ENCODE results near the gene ADAM19. TPM values are rescaled to one million over a fixed set of nuclear protein-coding genes. Genes with fewer than 3 reads are reported as not detected.
A peak's percentile ranks its signal among the peaks of the same experiment; 100 is the strongest.

ADAM19 gene
- total RNA-seq, 1 experiment from 2014 or later, result 62.9 TPM

GRCh38 chr5:157620776-157621175 is 45.2 kb upstream of the ADAM19 start:
- H3K4me3 ChIP-seq (ENCODE audit: low read depth, low read length), result no peak overlapping the region
- H3K4me3 Mint-ChIP-seq (ENCODE audit: unreplicated experiment), result no peak overlapping the region
- peaks cover 20% of the 10 kb centered on the region for H3K4me1 Mint-ChIP-seq (ENCODE audit: low read depth, unreplicated experiment)
- H3K36me3 ChIP-seq (ENCODE audit: control insufficient read depth, insufficient read depth, low read length), result no peaks in the 10 kb centered on the region
- peaks cover 10% of the 10 kb centered on the region for H3K9me3 Mint-ChIP-seq (ENCODE audit: unreplicated experiment)
- no TSS peak for BruUV-seq (replicated peaks)
- no peaks in the 10 kb centered on the region for H3K27me3 Mint-ChIP-seq (ENCODE audit: insufficient read depth, unreplicated experiment)
- intact Hi-C loops (cut with micrococcal nuclease; ENCODE audit: unreplicated experiment), result loop anchor here (5.0 kb wide), 1 partner anchor 73 kb away; no protein-coding TSS in a partner anchor
- ChIA-PET POLR2A (no interaction called here), CTCF (no interaction called here)
- H3K27ac Mint-ChIP-seq (ENCODE audit: unreplicated experiment), result no peak overlapping the region
- H3K27me3 ChIP-seq (replicated peaks; ENCODE audit: control insufficient read depth, insufficient read depth, low read length), result no peaks in the 10 kb centered on the region
- H3K9me3 ChIP-seq, result no peaks in the 10 kb centered on the region
- DNase-seq, result no peak
- H3K36me3 Mint-ChIP-seq (ENCODE audit: insufficient read depth, unreplicated experiment), result peaks cover 9% of the 10 kb centered on the region
- H3K4me1 ChIP-seq, result peaks cover 12% of the 10 kb centered on the region
- no peak for TF ChIP-seq CTCF (IDR thresholded peaks at IDR 0.05; ENCODE audit: insufficient read depth in 1 of 2, low read depth in 1 of 2, low read length in 1 of 2, severe bottlenecking in 1 of 2, unreplicated experiment in 1 of 2)

GRCh38 chr5:157618191-157618765 is 42.7 kb upstream of the ADAM19 start:
- Mint-ChIP-seq H3K9me3 (ENCODE audit: unreplicated experiment) (peaks cover 10% of the 10 kb centered on the region), H3K27ac (ENCODE audit: unreplicated experiment) (peak overlapping the region; percentile 8), H3K4me3 (ENCODE audit: unreplicated experiment) (no peak overlapping the region), H3K36me3 (ENCODE audit: insufficient read depth, unreplicated experiment) (peaks cover 4% of the 10 kb centered on the region), H3K4me1 (ENCODE audit: low read depth, unreplicated experiment) (peaks cover 9% of the 10 kb centered on the region), H3K27me3 (ENCODE audit: insufficient read depth, unreplicated experiment) (no peaks in the 10 kb centered on the region)
- intact Hi-C loops (cut with micrococcal nuclease; ENCODE audit: unreplicated experiment), result no loop called here
- POLR2A ChIA-PET, result no interaction called here
- Histone ChIP-seq H3K9me3 (no peaks in the 10 kb centered on the region), H3K4me1 (peaks cover 9% of the 10 kb centered on the region), H3K4me3 (ENCODE audit: low read depth, low read length) (no peak overlapping the region), H3K36me3 (ENCODE audit: control insufficient read depth, insufficient read depth, low read length) (no peaks in the 10 kb centered on the region), H3K27me3 (replicated peaks; ENCODE audit: control insufficient read depth, insufficient read depth, low read length) (no peaks in the 10 kb centered on the region)
- no TSS peak for BruUV-seq (replicated peaks)
- DNase-seq, result no peak
- CTCF ChIA-PET, result interaction anchor here (1.2 kb wide), 1 partner anchor 146 kb away, joined by 4 read pairs; no protein-coding TSS in a partner anchor
- TF ChIP-seq CTCF (IDR thresholded peaks at IDR 0.05; ENCODE audit: insufficient read depth in 1 of 2, low read depth in 1 of 2, low read length in 1 of 2, severe bottlenecking in 1 of 2, unreplicated experiment in 1 of 2), result no peak

GRCh38 chr5:157616785-157617184 is 41.2 kb upstream of the ADAM19 start:
- peaks cover 10% of the 10 kb centered on the region for H3K9me3 Mint-ChIP-seq (ENCODE audit: unreplicated experiment)
- POLR2A ChIA-PET, result no interaction called here
- Histone ChIP-seq H3K27me3 (replicated peaks; ENCODE audit: control insufficient read depth, insufficient read depth, low read length) (no peaks in the 10 kb centered on the region), H3K4me3 (ENCODE audit: low read depth, low read length) (no peak overlapping the region), H3K4me1 (peaks cover 24% of the 10 kb centered on the region), H3K36me3 (ENCODE audit: control insufficient read depth, insufficient read depth, low read length) (no peaks in the 10 kb centered on the region), H3K9me3 (no peaks in the 10 kb centered on the region)
- intact Hi-C loops (cut with micrococcal nuclease; ENCODE audit: unreplicated experiment), result no loop called here
- H3K4me1 Mint-ChIP-seq (ENCODE audit: low read depth, unreplicated experiment), result peaks cover 22% of the 10 kb centered on the region
- BruUV-seq (replicated peaks), result no TSS peak
- TF ChIP-seq CTCF (IDR thresholded peaks at IDR 0.05; ENCODE audit: insufficient read depth in 1 of 2, low read depth in 1 of 2, low read length in 1 of 2, severe bottlenecking in 1 of 2, unreplicated experiment in 1 of 2), result no peak
- no peak overlapping the region for H3K27ac Mint-ChIP-seq (ENCODE audit: unreplicated experiment)
- H3K27me3 Mint-ChIP-seq (ENCODE audit: insufficient read depth, unreplicated experiment), result no peaks in the 10 kb centered on the region
- DNase-seq, result no peak
- CTCF ChIA-PET, result no interaction called here
- H3K36me3 Mint-ChIP-seq (ENCODE audit: insufficient read depth, unreplicated experiment), result no peaks in the 10 kb centered on the region
- no peak overlapping the region for H3K4me3 Mint-ChIP-seq (ENCODE audit: unreplicated experiment)

Measured in Caco-2 (cell line).